ENCODE measurements around the gene C2CD3.
"Not testable (repeated sequence)": the region's sequence is repeated elsewhere in the genome, so short reads cannot be mapped to it uniquely, and the experiment has no call there.

The C2CD3 gene

GRCh38 chr11:74069146-74070046 is 101.4 kb downstream of the C2CD3 start:
- DNase-seq, result no peak

GRCh38 chr11:74066663-74067062 is 104.1 kb downstream of the C2CD3 start:
- not testable (repeated sequence) for DNase-seq

DNA sequence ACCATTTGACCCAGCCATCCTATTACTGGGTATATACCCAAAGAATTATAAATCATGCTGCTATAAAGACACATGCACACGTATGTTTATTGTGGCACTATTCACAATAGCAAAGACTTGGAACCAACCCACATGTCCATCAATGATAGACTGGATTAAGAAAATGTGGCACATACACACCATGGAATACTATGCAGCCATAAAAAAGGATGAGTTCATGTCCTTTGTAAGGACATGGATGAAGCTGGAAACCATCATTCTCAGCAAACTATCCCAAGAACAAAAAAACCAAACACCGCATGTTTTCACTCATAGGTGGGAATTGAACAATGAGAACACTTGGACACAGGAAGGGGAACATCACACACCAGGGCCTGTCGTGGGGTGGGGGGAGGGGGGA is 105.3 kb downstream of the C2CD3 start:
- DNase-seq, result not testable (repeated sequence)

- not testable (repeated sequence) for DNase-seq
Observed at GRCh38 chr11:74063628-74064027, 107.2 kb downstream of the C2CD3 start.

DNA sequence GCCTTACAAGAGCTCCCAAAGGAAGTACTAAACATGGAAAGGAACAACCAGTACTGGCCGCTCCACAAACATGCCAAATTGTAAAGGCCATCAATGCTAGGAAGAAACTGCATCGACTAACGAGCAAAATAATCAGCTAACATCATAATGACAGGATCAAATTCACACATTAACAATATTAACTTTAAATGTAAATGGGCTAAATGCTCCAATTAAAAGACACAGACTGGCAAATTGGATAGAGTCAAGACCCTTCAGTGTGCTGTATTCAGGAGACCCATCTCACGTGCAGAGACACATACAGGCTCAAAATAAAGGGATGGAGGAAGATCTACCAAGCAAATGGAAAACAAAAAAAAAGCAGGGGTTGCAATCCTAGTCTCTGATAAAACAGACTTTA is 109.2 kb downstream of the C2CD3 start:
- DNase-seq, result not testable (repeated sequence)

- DNase-seq, result no peak
Observed at GRCh38 chr11:74057249-74058151, 113.3 kb downstream of the C2CD3 start.

- no peak for DNase-seq
Observed at GRCh38 chr11:74055938-74056337, 114.9 kb downstream of the C2CD3 start.

DNA sequence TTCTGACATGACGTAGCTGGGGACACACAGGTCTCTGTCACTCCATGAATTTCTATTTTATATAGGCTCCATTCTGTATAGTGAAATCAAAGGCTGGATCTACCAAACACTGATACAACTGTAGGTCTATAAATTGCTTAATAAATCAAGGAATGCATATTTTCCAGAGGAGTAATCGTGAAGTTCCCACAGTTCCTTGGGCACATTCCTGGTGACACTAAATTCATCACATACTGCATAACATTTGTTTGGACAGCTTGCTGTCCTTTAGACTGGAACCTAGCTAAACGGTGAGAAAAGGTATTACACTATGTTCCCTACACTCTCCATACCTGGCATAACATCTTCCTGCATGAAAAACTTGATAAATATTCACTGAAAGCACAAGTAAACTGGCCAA is 120.3 kb downstream of the C2CD3 start:
- DNase-seq, result no peak

GRCh38 chr11:74048993-74049392 is 121.8 kb downstream of the C2CD3 start:
- DNase-seq, result no peak

GRCh38 chr11:74044538-74044937 is 126.3 kb downstream of the C2CD3 start:
- DNase-seq, result no peak

- no peak for DNase-seq
Observed at GRCh38 chr11:74043450-74043849, 127.4 kb downstream of the C2CD3 start.

DNA sequence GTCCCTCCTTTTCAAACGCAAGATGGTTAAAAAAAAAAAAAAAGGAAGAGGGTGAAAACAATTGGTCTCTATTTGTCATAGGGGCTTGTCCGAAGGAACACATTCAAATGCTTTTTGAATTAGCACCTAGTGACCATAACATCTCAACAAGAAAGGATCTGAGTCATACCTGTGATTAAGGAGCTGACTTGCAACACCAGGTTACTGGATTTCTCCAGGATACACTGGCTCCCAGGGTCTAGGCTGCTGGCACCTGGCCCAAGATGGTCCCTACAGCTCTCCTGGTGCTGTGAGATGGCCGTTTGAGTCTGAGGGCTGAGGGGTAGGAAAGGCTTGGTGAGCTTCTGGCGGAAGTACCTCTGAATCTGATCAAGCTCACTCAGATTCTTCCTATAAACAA is 133.5 kb downstream of the C2CD3 start:
- DNase-seq, result no peak

DNA sequence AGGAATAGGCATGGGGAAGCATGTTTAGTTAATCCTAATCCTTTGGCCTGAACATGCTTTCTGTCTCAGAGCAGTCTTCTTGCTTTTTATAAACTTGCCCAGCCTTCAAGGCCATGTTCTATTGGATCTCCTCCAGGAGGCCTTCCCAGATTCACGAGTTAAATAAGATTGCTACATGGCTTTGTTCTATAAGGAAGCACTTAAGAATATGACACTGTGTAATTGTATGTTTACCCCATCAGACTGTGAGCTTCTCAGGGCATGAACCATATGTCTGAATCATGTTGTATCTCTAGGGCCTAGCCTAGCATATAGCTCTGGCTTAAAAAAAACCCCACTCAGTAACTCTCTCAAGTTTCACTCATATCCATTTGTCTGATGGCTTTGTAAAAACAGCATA is 135.5 kb downstream of the C2CD3 start:
- DNase-seq, result no peak

DNA sequence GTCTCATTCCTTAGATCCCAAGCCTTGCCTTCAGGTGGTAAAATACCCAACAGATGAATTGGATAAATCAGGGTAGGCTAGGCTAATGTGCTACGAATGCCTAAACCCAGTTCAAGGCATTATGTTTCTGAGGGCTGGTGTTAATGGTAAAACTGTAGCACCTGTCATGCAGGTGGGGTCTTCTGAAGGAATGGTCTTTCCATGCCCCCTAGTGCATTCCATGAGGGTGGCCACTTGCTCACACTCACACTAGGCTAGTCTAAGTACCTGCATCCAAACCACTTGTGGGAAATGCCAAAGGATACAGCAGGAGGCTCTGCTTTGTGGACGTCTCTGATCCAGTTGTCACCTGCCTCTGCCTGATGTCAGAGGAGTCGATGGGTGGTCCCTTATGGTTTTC is 137.8 kb downstream of the C2CD3 start:
- no peak for DNase-seq

- DNase-seq, result no peak
Observed at GRCh38 chr11:74030723-74031676, 139.8 kb downstream of the C2CD3 start.

- no peak for DNase-seq
Observed at GRCh38 chr11:74025467-74026166, 145.2 kb downstream of the C2CD3 start.

GRCh38 chr11:74024261-74025029 is 146.4 kb downstream of the C2CD3 start:
- DNase-seq, result peak in 1 of 58 donors; percentile 37

DNA sequence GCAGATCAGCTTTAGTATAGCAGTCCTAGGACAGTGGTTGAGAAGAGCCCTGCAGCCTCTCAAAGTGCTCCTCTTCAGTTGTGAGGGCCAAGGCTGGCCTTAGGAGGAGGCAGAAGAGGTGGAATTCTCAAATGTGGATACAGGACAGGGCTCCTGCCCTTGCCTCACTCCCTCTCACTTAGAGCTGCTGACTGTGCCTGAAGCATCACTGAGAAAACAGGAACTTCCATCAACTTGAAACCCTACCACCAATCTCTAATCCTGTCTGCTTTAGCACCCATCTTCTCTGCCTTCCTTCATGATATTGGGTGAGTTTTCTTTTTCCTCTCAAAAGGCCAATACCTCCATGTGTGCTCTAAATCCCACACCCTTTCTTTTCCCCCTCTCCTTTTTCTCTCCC is 147.5 kb downstream of the C2CD3 start:
- DNase-seq, result no peak

GRCh38 chr11:74022546-74022945 is 148.3 kb downstream of the C2CD3 start:
- DNase-seq, result no peak

DNA sequence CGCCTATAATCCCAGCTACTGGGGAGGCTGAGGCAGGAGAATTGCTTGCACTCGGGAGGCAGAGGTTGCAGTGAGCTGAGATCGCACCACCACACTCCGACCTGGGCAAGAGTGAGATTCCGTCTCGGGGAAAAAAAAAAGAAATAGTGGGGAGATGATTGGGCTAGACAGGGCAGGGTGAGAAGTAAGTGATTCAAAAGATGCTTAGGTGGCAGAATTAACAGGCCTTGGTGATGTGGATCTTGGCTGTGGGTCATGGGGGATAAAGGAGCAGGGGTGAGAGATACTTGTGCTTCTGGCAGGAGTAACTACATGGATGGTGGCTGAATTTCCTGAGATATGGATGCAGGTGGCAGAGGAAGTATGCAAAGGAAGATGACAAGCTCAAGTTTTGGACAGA is 148.8 kb downstream of the C2CD3 start:
- DNase-seq, result no peak
